ENCODE measurements around the gene ADARB1. TPM values are rescaled to one million over a fixed set of nuclear protein-coding genes. Genes with fewer than 3 reads are reported as not detected.

The ADARB1 gene
- total and polyA plus RNA-seq, 9 of the 15 experiments (the other 6 are each of a cell fraction or from before 2014, with no cell fraction given), result 6.7 to 16.0 (median 8.3) TPM

DNA sequence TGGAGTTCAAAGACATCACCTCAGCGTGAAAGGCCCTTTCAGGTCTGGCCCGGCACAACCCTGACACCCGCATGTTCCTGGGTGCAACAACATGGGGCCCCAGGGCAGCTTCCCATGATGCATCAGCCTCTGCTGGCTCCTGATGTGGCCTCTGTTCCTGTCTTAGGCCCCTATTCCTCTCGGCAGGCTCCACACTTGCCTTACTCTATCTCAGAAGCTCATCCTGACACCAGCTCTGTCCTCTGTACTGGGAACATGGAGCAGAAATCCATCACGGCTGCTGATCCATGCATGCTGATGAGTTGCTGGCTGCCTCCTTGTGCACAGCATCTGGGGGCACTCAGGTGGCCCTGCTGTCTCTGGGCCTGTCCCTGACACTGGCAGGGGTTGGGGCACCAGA is 74.6 kb downstream of the ADARB1 start:
- no peak for ATAC-seq
- TF ChIP-seq TAF1 (IDR thresholded peaks at IDR 0.05; ENCODE audit: control insufficient read depth, extremely low read depth, insufficient read depth, low read length, severe bottlenecking), result no peak
- no peak for TF ChIP-seq SIX5 (IDR thresholded peaks at IDR 0.05; ENCODE audit: borderline replicate concordance in 1 of 2, insufficient read depth in 1 of 2, low read depth in 1 of 2, low read length in 2 of 2)
- no peak for TF ChIP-seq SRSF1 (IDR thresholded peaks at IDR 0.05; ENCODE audit: low read depth, low read length)
- TF ChIP-seq, protein P1, sequence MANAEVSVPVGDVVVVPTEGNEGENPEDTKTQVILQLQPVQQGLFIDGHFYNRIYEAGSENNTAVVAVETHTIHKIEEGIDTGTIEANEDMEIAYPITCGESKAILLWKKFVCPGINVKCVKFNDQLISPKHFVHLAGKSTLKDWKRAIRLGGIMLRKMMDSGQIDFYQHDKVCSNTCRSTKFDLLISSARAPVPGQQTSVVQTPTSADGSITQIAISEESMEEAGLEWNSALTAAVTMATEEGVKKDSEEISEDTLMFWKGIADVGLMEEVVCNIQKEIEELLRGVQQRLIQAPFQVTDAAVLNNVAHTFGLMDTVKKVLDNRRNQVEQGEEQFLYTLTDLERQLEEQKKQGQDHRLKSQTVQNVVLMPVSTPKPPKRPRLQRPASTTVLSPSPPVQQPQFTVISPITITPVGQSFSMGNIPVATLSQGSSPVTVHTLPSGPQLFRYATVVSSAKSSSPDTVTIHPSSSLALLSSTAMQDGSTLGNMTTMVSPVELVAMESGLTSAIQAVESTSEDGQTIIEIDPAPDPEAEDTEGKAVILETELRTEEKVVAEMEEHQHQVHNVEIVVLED (CRISPR knock-in tag; IDR thresholded peaks at IDR 0.05), result no peak
- no peak for TF ChIP-seq PML (IDR thresholded peaks at IDR 0.05; ENCODE audit: low read length)
- TF ChIP-seq, protein P2, sequence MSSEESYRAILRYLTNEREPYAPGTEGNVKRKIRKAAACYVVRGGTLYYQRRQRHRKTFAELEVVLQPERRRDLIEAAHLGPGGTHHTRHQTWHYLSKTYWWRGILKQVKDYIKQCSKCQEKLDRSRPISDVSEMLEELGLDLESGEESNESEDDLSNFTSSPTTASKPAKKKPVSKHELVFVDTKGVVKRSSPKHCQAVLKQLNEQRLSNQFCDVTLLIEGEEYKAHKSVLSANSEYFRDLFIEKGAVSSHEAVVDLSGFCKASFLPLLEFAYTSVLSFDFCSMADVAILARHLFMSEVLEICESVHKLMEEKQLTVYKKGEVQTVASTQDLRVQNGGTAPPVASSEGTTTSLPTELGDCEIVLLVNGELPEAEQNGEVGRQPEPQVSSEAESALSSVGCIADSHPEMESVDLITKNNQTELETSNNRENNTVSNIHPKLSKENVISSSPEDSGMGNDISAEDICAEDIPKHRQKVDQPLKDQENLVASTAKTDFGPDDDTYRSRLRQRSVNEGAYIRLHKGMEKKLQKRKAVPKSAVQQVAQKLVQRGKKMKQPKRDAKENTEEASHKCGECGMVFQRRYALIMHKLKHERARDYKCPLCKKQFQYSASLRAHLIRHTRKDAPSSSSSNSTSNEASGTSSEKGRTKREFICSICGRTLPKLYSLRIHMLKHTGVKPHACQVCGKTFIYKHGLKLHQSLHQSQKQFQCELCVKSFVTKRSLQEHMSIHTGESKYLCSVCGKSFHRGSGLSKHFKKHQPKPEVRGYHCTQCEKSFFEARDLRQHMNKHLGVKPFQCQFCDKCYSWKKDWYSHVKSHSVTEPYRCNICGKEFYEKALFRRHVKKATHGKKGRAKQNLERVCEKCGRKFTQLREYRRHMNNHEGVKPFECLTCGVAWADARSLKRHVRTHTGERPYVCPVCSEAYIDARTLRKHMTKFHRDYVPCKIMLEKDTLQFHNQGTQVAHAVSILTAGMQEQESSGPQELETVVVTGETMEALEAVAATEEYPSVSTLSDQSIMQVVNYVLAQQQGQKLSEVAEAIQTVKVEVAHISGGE (CRISPR knock-in tag; IDR thresholded peaks at IDR 0.05), result no peak
- no peak for TF ChIP-seq RFX7 (CRISPR knock-in tag; IDR thresholded peaks at IDR 0.05)
- in situ Hi-C loops (cut with MboI) (loop anchor here (5.0 to 10.0 kb wide), 3 partner anchors 138 to 676 kb away; partner anchors contain the start of gene POFUT2), intact Hi-C loops (cut with micrococcal nuclease) (no loop called here)
- DNase-seq (ENCODE audit: extremely low read depth in 1 of 4, low spot score in 3 of 4), result no peak
- no peaks in the 10 kb centered on the region; a peak in 1 of 5 replicates for H3K27me3 ChIP-seq (ENCODE audit: control insufficient read depth in 2 of 2, insufficient read depth in 2 of 2, low read length in 2 of 2)
- H3K9me3 ChIP-seq (replicated peaks; ENCODE audit: control insufficient read depth, insufficient read depth, low read depth, low read length), result no peaks in the 10 kb centered on the region
- H3K4me2 ChIP-seq (ENCODE audit: insufficient read depth, low read length), result no peak overlapping the region
- no peak for FAIRE-seq
- H3K4me3 ChIP-seq, result no peak overlapping the region
- H3K4me1 ChIP-seq (replicated peaks in 1 of 2; ENCODE audit: control insufficient read depth in 2 of 2, insufficient read depth in 2 of 2, low read length in 2 of 2), result peaks cover 15 to 18% of the 10 kb centered on the region in 2 experiments; a peak in 4 of 5 replicates
- H2AFZ ChIP-seq (ENCODE audit: low read depth, low read length), result no peak overlapping the region
- ChIA-PET POLR2A (interaction anchor here (0.6 to 0.7 kb wide), 2 partner anchors 275 to 1172 kb away, joined by 3 to 5 read pairs; no protein-coding TSS in a partner anchor), CTCF (ENCODE audit: low intra/inter-chr PET ratio) (no interaction called here)
- H3K9ac ChIP-seq (ENCODE audit: insufficient read depth in 1 of 2, low read depth in 2 of 2, low read length in 2 of 2), result no peak overlapping the region
- H3K36me3 ChIP-seq (ENCODE audit: control insufficient read depth, insufficient read depth, low read length), result no peaks in the 10 kb centered on the region
- no peaks in the 10 kb centered on the region for H3K9me1 ChIP-seq (ENCODE audit: control insufficient read depth, insufficient read depth, low read length)
- no TSS peak for BruUV-seq (replicated peaks)
- H3K79me2 ChIP-seq (ENCODE audit: control insufficient read depth, insufficient read depth, low read length), result no peaks in the 10 kb centered on the region
- H4K20me1 ChIP-seq (replicated peaks; ENCODE audit: control insufficient read depth, insufficient read depth, low read length), result no peaks in the 10 kb centered on the region
- H3K27ac ChIP-seq (ENCODE audit: extremely low read depth, low read depth, low read length), result no peak overlapping the region
- WGBS (ENCODE audit: insufficient coverage, low coverage, missing lambda C conversion rate), result 52% methylated on average over 5 of the region's 5 CpGs

Data from K562 (cell line).